ENCODE data around the gene EXOC6B.
"Not testable (repeated sequence)": the region's sequence is repeated elsewhere in the genome, so short reads cannot be mapped to it uniquely, and the experiment has no call there.

The EXOC6B gene

GRCh38 chr2:72583836-72584235 is 242.0 kb downstream of the EXOC6B start:
- H2BK120ac ChIP-seq (ENCODE audit: insufficient read depth, low read length, poor library complexity); H2AFZ ChIP-seq (ENCODE audit: insufficient read depth, low read length, poor library complexity): not testable (repeated sequence)

GRCh38 chr2:72583376-72583775 is 242.5 kb downstream of the EXOC6B start:
- Histone ChIP-seq H3K4me2 (ENCODE audit: low read length) (no peak overlapping the region), H3K18ac (ENCODE audit: low read length) (no peak overlapping the region), H4K12ac (ENCODE audit: low read depth, low read length) (no peak overlapping the region), H3K4me3 (ENCODE audit: low read depth, low read length) (no peak overlapping the region), H3K27me3 (ENCODE audit: insufficient read depth, low read length) (no peaks in the 10 kb centered on the region), H2AK5ac (ENCODE audit: low read length) (no peak overlapping the region), H3K4me1 (ENCODE audit: control insufficient read depth in 1 of 2, insufficient read depth in 2 of 2, low read length in 2 of 2) (no peaks in the 10 kb centered on the region), H3K4ac (ENCODE audit: low read depth, low read length) (no peak overlapping the region), H3K9ac (ENCODE audit: low read length) (no peak overlapping the region), H2AFZ (ENCODE audit: insufficient read depth, low read length, poor library complexity) (no peak overlapping the region), H3K14ac (ENCODE audit: low read length) (no peak overlapping the region), H3K79me2 (ENCODE audit: control insufficient read depth, insufficient read depth, low read length, poor library complexity) (no peaks in the 10 kb centered on the region), H3K79me1 (ENCODE audit: low read length) (no peaks in the 10 kb centered on the region), H2BK5ac (ENCODE audit: low read depth, low read length, poor library complexity) (no peak overlapping the region), H3K36me3 (ENCODE audit: control insufficient read depth in 1 of 2, insufficient read depth in 2 of 2, low read length in 2 of 2) (no peaks in the 10 kb centered on the region), H2BK12ac (ENCODE audit: low read length) (no peak overlapping the region), H3K9me3 (ENCODE audit: insufficient read depth, low read depth, low read length) (no peaks in the 10 kb centered on the region), H4K91ac (ENCODE audit: low read depth, low read length) (no peak overlapping the region), H2BK120ac (ENCODE audit: insufficient read depth, low read length, poor library complexity) (no peak overlapping the region), H3K23ac (ENCODE audit: low read length) (no peak overlapping the region), H4K8ac (ENCODE audit: low read depth, low read length) (no peak overlapping the region), H3K27ac (ENCODE audit: low read depth, low read length) (no peak overlapping the region)
- DNase-seq = no peak
- no CpG with 5 or more reads among the region's 1 CpG for WGBS (ENCODE audit: extremely low coverage, insufficient coverage, insufficient read length)

More at GRCh38 chr2:72583836-72584235, 242.0 kb downstream of the EXOC6B start:
- H3K9ac ChIP-seq (ENCODE audit: low read length); H3K27me3 ChIP-seq (ENCODE audit: insufficient read depth, low read length); H3K36me3 ChIP-seq (ENCODE audit: control insufficient read depth in 1 of 2, insufficient read depth in 2 of 2, low read length in 2 of 2); H4K12ac ChIP-seq (ENCODE audit: low read depth, low read length); H3K4me1 ChIP-seq (ENCODE audit: control insufficient read depth in 1 of 2, insufficient read depth in 2 of 2, low read length in 2 of 2); H3K79me2 ChIP-seq (ENCODE audit: control insufficient read depth, insufficient read depth, low read length, poor library complexity); H4K8ac ChIP-seq (ENCODE audit: low read depth, low read length); H4K91ac ChIP-seq (ENCODE audit: low read depth, low read length); DNase-seq; H2BK12ac ChIP-seq (ENCODE audit: low read length); H3K14ac ChIP-seq (ENCODE audit: low read length); H3K79me1 ChIP-seq (ENCODE audit: low read length); H3K4ac ChIP-seq (ENCODE audit: low read depth, low read length); H3K18ac ChIP-seq (ENCODE audit: low read length); H2BK5ac ChIP-seq (ENCODE audit: low read depth, low read length, poor library complexity); H3K4me3 ChIP-seq (ENCODE audit: low read depth, low read length); H3K4me2 ChIP-seq (ENCODE audit: low read length); H3K27ac ChIP-seq (ENCODE audit: low read depth, low read length); H3K9me3 ChIP-seq (ENCODE audit: insufficient read depth, low read depth, low read length); H3K23ac ChIP-seq (ENCODE audit: low read length); H2AK5ac ChIP-seq (ENCODE audit: low read length): not testable (repeated sequence)
- no CpG with 5 or more reads among the region's 4 CpGs for WGBS (ENCODE audit: extremely low coverage, insufficient coverage, insufficient read length)

GRCh38 chr2:72581560-72582181 is 244.2 kb downstream of the EXOC6B start:
- no peak overlapping the region for H2BK5ac ChIP-seq (ENCODE audit: low read depth, low read length, poor library complexity)
- H3K18ac ChIP-seq (ENCODE audit: low read length) = no peak overlapping the region
- DNase-seq = no peak
- H3K79me2 ChIP-seq (ENCODE audit: control insufficient read depth, insufficient read depth, low read length, poor library complexity) = no peaks in the 10 kb centered on the region
- no peaks in the 10 kb centered on the region for H3K79me1 ChIP-seq (ENCODE audit: low read length)
- no peak overlapping the region for H2AFZ ChIP-seq (ENCODE audit: insufficient read depth, low read length, poor library complexity)
- no peak overlapping the region for H4K12ac ChIP-seq (ENCODE audit: low read depth, low read length)
- no peak overlapping the region for H2BK12ac ChIP-seq (ENCODE audit: low read length)
- no peak overlapping the region for H4K91ac ChIP-seq (ENCODE audit: low read depth, low read length)
- no peak overlapping the region for H3K14ac ChIP-seq (ENCODE audit: low read length)
- H3K36me3 ChIP-seq (ENCODE audit: control insufficient read depth in 1 of 2, insufficient read depth in 2 of 2, low read length in 2 of 2) = no peaks in the 10 kb centered on the region
- H3K4me2 ChIP-seq (ENCODE audit: low read length) = no peak overlapping the region
- no peak overlapping the region for H3K27ac ChIP-seq (ENCODE audit: low read depth, low read length)
- H3K27me3 ChIP-seq (ENCODE audit: insufficient read depth, low read length) = no peaks in the 10 kb centered on the region
- no peak overlapping the region for H2AK5ac ChIP-seq (ENCODE audit: low read length)
- H3K9ac ChIP-seq (ENCODE audit: low read length) = no peak overlapping the region
- no peaks in the 10 kb centered on the region for H3K4me1 ChIP-seq (ENCODE audit: control insufficient read depth in 1 of 2, insufficient read depth in 2 of 2, low read length in 2 of 2)
- no peaks in the 10 kb centered on the region for H3K9me3 ChIP-seq (ENCODE audit: insufficient read depth, low read depth, low read length)
- no peak overlapping the region for H3K4me3 ChIP-seq (ENCODE audit: low read depth, low read length)
- no peak overlapping the region for H4K8ac ChIP-seq (ENCODE audit: low read depth, low read length)
- no peak overlapping the region for H2BK120ac ChIP-seq (ENCODE audit: insufficient read depth, low read length, poor library complexity)
- no peak overlapping the region for H3K4ac ChIP-seq (ENCODE audit: low read depth, low read length)
- no CpG with 5 or more reads among the region's 5 CpGs for WGBS (ENCODE audit: extremely low coverage, insufficient coverage, insufficient read length)
- H3K23ac ChIP-seq (ENCODE audit: low read length) = no peak overlapping the region

- H4K8ac ChIP-seq (ENCODE audit: low read depth, low read length) = no peak overlapping the region
- no peaks in the 10 kb centered on the region for H3K9me3 ChIP-seq (ENCODE audit: insufficient read depth, low read depth, low read length)
Measured at GRCh38 chr2:72579591-72580180, 246.1 kb downstream of the EXOC6B start.

More at GRCh38 chr2:72579591-72580180, 246.1 kb downstream of the EXOC6B start:
- Histone ChIP-seq H3K79me1 (ENCODE audit: low read length) (no peaks in the 10 kb centered on the region), H3K4me3 (ENCODE audit: low read depth, low read length) (no peak overlapping the region), H3K27ac (ENCODE audit: low read depth, low read length) (no peak overlapping the region), H2BK12ac (ENCODE audit: low read length) (no peak overlapping the region), H3K14ac (ENCODE audit: low read length) (no peak overlapping the region), H3K9ac (ENCODE audit: low read length) (no peak overlapping the region), H3K4ac (ENCODE audit: low read depth, low read length) (no peak overlapping the region), H3K4me1 (ENCODE audit: control insufficient read depth in 1 of 2, insufficient read depth in 2 of 2, low read length in 2 of 2) (no peaks in the 10 kb centered on the region), H2AK5ac (ENCODE audit: low read length) (no peak overlapping the region), H3K23ac (ENCODE audit: low read length) (no peak overlapping the region), H2BK5ac (ENCODE audit: low read depth, low read length, poor library complexity) (no peak overlapping the region), H3K36me3 (ENCODE audit: control insufficient read depth in 1 of 2, insufficient read depth in 2 of 2, low read length in 2 of 2) (no peaks in the 10 kb centered on the region), H2AFZ (ENCODE audit: insufficient read depth, low read length, poor library complexity) (no peak overlapping the region), H4K12ac (ENCODE audit: low read depth, low read length) (no peak overlapping the region), H3K27me3 (ENCODE audit: insufficient read depth, low read length) (no peaks in the 10 kb centered on the region), H2BK120ac (ENCODE audit: insufficient read depth, low read length, poor library complexity) (no peak overlapping the region), H3K18ac (ENCODE audit: low read length) (no peak overlapping the region), H3K4me2 (ENCODE audit: low read length) (no peak overlapping the region), H4K91ac (ENCODE audit: low read depth, low read length) (no peak overlapping the region), H3K79me2 (ENCODE audit: control insufficient read depth, insufficient read depth, low read length, poor library complexity) (no peaks in the 10 kb centered on the region)
- WGBS (ENCODE audit: extremely low coverage, insufficient coverage, insufficient read length) = no CpG with 5 or more reads among the region's 1 CpG
- peak in 1 of 2 donors; percentile 70 for DNase-seq
